SK-N-MC (cell line): ENCODE results near the gene DGKZ.

ENCODE experiments used
- DNase-seq: peaks from one replicate; pipeline ENCODE4 v3.0.0-alpha.2; 2011; ENCODE audit warnings: low read depth, low spot score
- H3K27ac ChIP-seq: fragments of 200-600 bp; sonication (generic); 2 replicates; pipeline ENCODE4 v1.5.1; 2016; ENCODE audit warnings: mixed run types
- H3K36me3 ChIP-seq: fragments of 200-600 bp; sonication (generic); 2 replicates; pipeline ENCODE4 v1.6.1; 2017; ENCODE audit warnings: antibody characterized with exemption, low read length, mixed read lengths; ENCODE audit not compliant: insufficient read depth
- H3K4me3 ChIP-seq: fragments of 200-600 bp; sonication (generic); 2 replicates; pipeline ENCODE4 v1.5.1; 2016
- H3K9ac ChIP-seq: fragments of 200-600 bp; sonication (generic); 2 replicates; pipeline ENCODE4 v1.8.0; 2017; ENCODE audit warnings: mixed run types, mixed read lengths; ENCODE audit not compliant: insufficient read length
- H3K9me3 ChIP-seq: fragments of 200-600 bp; sonication (generic); 2 replicates; pipeline ENCODE4 v1.6.1; 2017; ENCODE audit warnings: low read depth, mild to moderate bottlenecking, antibody characterized with exemption, low read length, moderate library complexity, mixed read lengths
- EZH2 ChIP-seq: fragments of 200-600 bp; sonication (generic); IDR thresholded peaks from one replicate; pipeline ENCODE4 v1.6.1; 2017; ENCODE audit warnings: antibody characterized with exemption
- FOXP2 ChIP-seq: optimal IDR thresholded peaks from 2 replicates; pipeline ENCODE3; 2011; ENCODE audit warnings: mild to moderate bottlenecking, moderate library complexity; ENCODE audit not compliant: insufficient read depth; ENCODE audit errors: extremely low read length, control extremely low read depth
- POLR2AphosphoS5 ChIP-seq: IDR thresholded peaks from 2 replicates; pipeline ENCODE4 v1.6.1; 2012; ENCODE audit warnings: mild to moderate bottlenecking, low read depth, low read length, borderline replicate concordance

The DGKZ gene

DNA sequence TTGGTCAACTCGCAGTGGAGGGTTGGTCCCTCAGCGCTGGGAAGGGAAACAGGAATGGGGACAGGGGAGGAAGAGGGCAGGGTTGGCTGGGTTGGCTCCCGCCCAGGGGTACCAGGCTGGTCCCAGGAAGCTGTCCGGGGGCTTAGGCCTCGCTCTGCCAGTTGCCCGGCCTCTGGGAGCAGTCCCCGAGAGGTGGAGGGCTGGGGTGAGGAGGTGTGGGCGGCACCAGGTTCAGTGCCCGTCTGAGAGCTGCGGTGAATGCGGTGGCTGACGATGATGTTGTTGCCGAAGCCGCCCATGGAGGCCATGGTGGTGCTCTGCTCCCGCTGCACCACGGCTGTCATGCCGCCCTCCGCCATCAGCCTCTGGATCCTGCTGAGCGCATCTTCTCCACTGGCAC, 50.3 kb downstream of the DGKZ start:
- no peak overlapping the region for H3K27ac ChIP-seq
- H3K9ac ChIP-seq = no peak overlapping the region
- no peak overlapping the region for H3K4me3 ChIP-seq
- H3K9me3 ChIP-seq = no peaks in the 10 kb centered on the region
- DNase-seq = no peak
- H3K36me3 ChIP-seq = peaks cover 4% of the 10 kb centered on the region; the same call in 1 of the 2 replicates
- TF ChIP-seq POLR2AphosphoS5 (no peak), EZH2 (no peak)

DNA sequence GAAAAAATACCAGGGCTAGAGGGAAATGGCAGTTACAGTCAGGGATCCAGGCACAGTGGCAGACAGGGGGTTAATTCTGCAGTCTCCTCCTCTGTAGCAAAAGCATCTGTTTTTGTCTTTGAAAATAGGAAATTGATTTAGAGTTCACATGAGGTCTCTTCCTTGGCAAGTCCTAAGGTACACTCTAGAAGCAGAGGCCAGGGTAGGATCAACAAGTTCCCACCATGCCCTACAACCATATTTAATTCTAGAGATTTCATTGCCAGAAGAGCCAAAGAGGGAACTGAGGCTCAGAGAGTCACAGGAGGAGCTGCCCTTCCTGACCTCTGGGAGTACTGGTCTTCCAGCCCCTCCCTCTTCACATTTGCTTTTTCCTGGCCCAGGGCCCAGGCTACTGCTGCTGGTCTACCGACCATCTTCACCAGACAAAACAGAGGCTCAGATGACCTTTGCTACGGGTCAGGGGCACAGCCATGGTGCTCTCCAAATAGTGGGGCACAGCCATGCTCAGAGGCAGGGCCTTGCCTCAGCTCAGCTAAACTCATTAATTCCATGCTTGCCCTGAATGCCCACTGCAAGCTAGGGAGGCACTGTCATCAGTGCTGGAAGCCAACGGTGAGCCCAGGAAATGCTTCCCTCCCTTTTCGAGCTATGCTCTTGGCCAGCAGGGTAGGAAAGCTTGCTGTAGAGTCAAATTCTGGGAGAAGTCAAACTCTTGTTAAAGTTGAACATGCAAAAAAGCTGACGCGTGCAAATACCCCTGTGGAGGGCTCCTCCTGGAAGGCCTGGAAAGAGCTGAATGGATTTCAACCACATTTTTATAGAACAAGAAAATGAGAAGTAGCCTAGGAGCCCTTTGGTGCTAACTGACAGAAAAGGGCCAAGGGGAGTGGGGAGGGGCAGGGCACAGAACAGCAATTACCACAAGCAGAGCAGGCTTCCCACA, 56.0 kb downstream of the DGKZ start:
- Histone ChIP-seq H3K36me3 (peaks cover 11% of the 10 kb centered on the region; the same call in 1 of the 2 replicates), H3K9ac (no peak overlapping the region), H3K4me3 (no peak overlapping the region), H3K27ac (peak overlapping the region; percentile 66; the same call in 1 of the 2 replicates), H3K9me3 (no peaks in the 10 kb centered on the region)
- TF ChIP-seq EZH2 (no peak), FOXP2 (no peak), POLR2AphosphoS5 (no peak)
- DNase-seq = no peak

DNA sequence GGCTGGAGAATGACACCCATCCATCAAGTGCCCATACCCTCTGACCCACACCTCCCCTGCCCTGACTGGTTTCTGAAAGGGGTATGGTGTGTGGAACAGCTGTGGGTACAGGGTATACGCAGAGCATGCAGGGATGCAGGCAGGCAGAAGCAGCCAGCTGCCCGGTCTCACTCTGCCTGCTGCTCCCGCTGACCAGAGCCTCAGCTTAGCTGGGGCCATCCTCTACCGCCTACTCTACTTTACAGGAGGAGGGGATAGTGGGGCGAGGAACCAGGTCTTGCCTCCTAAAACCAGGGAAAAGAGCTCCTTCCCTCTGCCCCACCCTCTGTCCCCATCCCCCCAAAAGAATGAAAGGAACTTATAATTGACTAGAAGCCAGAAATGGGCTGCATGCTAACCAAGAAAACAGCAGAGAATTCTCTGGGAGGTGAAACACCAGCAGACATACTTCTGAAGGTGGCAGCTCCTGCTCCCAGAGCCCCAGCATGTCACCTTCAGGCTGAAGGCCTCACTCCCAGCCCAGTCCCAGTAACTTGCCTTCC, 57.3 kb downstream of the DGKZ start:
- Histone ChIP-seq H3K36me3 (peaks cover 17% of the 10 kb centered on the region; the same call in 1 of the 2 replicates), H3K9me3 (no peaks in the 10 kb centered on the region), H3K9ac (no peak overlapping the region), H3K4me3 (no peak overlapping the region), H3K27ac (peak overlapping the region; percentile 1; the same call in 1 of the 2 replicates)
- TF ChIP-seq POLR2AphosphoS5 (no peak), FOXP2 (no peak), EZH2 (no peak)
- no peak for DNase-seq

DNA sequence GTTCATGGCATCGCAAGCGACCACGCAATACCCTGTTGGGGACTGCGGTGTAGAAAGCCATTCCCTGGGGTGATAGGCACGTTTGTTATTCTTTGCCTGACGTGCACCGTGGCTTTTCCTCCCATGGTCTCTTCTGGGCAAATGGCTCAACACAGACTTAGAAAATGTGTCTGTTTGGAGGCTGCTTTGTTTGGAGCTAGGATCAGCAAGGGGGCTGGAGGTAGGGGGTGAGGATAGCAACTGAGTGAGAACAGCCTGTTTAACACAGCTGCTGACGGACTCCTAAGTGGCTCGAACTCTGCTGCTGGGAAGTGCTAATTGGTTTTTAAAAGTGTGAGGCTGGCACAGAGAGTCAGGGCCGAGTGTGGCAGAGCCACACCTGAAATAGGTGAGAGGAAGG, 60.4 kb downstream of the DGKZ start:
- Histone ChIP-seq H3K36me3 (peaks cover 17% of the 10 kb centered on the region; the same call in 1 of the 2 replicates), H3K9me3 (no peaks in the 10 kb centered on the region), H3K4me3 (no peak overlapping the region), H3K9ac (no peak overlapping the region), H3K27ac (no peak overlapping the region)
- DNase-seq = no peak
- TF ChIP-seq POLR2AphosphoS5 (no peak), EZH2 (no peak), FOXP2 (no peak)

GRCh38 chr11:46408407-46408986, 61.2 kb downstream of the DGKZ start:
- Histone ChIP-seq H3K36me3 (peaks cover 17% of the 10 kb centered on the region; the same call in 1 of the 2 replicates), H3K4me3 (no peak overlapping the region), H3K9me3 (no peaks in the 10 kb centered on the region), H3K27ac (no peak overlapping the region), H3K9ac (no peak overlapping the region)
- no peak for DNase-seq
- no peak for TF ChIP-seq EZH2
- TF ChIP-seq POLR2AphosphoS5 = no peak
- no peak for TF ChIP-seq FOXP2

DNA sequence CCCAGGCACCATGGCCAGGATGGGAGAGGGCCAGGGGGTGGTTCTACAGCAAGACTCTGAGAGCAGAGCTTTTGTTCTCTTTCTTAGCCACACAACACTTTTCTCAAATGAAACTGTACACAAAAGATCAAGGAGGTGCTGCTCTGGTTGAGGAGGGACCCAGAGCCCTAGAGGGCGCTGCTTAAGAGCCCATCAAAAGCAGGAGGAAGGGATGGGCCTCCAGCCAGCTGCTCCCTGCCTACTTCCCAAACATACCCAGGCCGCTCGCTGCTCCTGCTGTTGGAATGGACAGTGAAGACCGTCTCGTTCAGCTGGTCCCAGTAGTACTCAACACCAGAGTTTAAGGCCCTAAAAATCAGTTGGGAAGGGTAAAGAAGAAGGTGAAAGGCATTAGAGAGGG, 62.8 kb downstream of the DGKZ start:
- H3K4me3 ChIP-seq = no peak overlapping the region
- H3K36me3 ChIP-seq = peaks cover 22% of the 10 kb centered on the region; the same call in 1 of the 2 replicates
- H3K9me3 ChIP-seq = no peaks in the 10 kb centered on the region
- no peak overlapping the region for H3K27ac ChIP-seq
- H3K9ac ChIP-seq = no peak overlapping the region
- no peak for DNase-seq
- TF ChIP-seq POLR2AphosphoS5 = no peak
- TF ChIP-seq EZH2 = no peak
- TF ChIP-seq FOXP2 = no peak

DNA sequence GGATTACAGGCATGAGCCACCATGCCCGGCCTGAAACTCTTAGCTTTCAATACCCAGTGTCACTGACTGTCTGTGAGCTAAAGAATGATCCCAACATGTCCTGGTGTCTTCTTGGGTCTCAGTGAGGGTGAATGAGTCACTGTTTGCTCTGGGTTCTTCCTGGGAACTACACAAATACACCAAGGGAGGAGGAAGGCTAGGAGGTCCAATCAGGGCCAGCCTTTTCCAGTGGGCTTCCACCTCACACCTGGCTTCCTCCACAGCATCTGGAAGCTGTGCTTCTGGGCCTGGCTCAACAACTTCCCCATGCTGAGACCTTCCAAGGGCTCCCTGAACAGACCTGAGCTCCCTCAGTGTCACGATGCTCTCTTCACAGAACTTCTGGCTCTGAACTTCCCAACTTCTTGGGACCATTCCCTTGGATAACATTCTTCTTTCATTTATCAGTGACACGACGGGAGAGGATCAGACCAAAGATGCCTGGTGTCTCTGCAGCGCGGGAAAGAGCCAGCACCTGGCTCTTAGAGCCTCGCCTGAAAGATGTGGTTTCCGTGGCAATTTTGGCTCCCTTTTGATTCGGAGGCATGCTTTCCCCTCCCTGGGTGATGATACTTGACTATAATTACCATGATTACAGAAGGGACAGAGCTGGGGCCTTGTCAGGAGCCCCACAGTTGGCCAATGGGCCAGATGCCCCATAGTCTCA, 66.7 kb downstream of the DGKZ start:
- Histone ChIP-seq H3K9ac (no peak overlapping the region), H3K36me3 (peaks cover 12% of the 10 kb centered on the region), H3K9me3 (no peaks in the 10 kb centered on the region), H3K4me3 (no peak overlapping the region), H3K27ac (no peak overlapping the region)
- DNase-seq = no peak
- no peak for TF ChIP-seq FOXP2

GRCh38 chr11:46414466-46414796, 67.2 kb downstream of the DGKZ start:
- TF ChIP-seq POLR2AphosphoS5 = no peak
- TF ChIP-seq FOXP2 = peak; percentile 22
- peaks cover 12% of the 10 kb centered on the region for H3K36me3 ChIP-seq
- H3K27ac ChIP-seq = no peak overlapping the region
- H3K4me3 ChIP-seq = no peak overlapping the region
- no peaks in the 10 kb centered on the region for H3K9me3 ChIP-seq
- no peak overlapping the region for H3K9ac ChIP-seq
- no peak for DNase-seq

DNA sequence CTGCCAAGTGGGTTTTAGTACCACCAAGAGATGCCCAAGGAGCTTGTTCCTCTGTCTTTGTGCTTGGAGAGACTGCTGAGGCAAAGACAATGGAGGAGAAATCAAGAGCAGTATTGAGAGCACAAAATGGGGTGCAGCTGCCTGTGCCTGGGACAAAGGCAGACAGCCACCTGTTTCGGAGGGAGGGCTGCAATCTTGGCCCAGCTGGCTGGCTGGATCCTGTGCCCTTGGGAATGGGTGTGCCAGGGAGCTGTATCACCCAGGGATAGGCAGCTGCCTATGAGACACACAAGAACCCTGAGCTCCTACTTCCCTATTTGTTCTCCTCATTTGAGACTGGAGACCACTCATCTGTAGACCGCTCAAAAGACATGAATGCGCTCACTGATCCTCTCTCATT, 67.6 kb downstream of the DGKZ start:
- Histone ChIP-seq H3K36me3 (peaks cover 12% of the 10 kb centered on the region), H3K27ac (no peak overlapping the region)
- no peak for DNase-seq

More for the DNA sequence above, 67.6 kb downstream of the DGKZ start:
- Histone ChIP-seq H3K4me3 (no peak overlapping the region), H3K9me3 (no peaks in the 10 kb centered on the region), H3K9ac (no peak overlapping the region)
- no peak for TF ChIP-seq EZH2
- TF ChIP-seq POLR2AphosphoS5 = no peak
- no peak for TF ChIP-seq FOXP2
